K562 (cell line): ENCODE measurements around the gene DLX2. TPM values are rescaled to one million over a fixed set of nuclear protein-coding genes. Genes with fewer than 3 reads are reported as not detected.

ENCODE experiments used
- ATAC-seq: fragments of 200-7000 bp; cut with Tn5 transposase; 3 replicates; pipeline ENCODE4 v1.9.1; 2020; ENCODE audit warnings: moderate library complexity
- BruUV-seq: library from RNA; stranded (reverse); fragments of 400-500 nt; replicated peaks from 2 replicates; lab custom pipeline; 2021; lab: Mats Ljungman, UMichigan
- CTCF ChIA-PET: fragments of 300-600 bp; formaldehyde crosslinking; extraction: SDS; loops from one replicate; lab custom pipeline; 2021; ENCODE audit warnings: low intra/inter-chr PET ratio; lab: Yijun Ruan, JAX
- POLR2A ChIA-PET: fragments of 300-600, 350-650 bp; sonication (Branson Sonifier 250); formaldehyde crosslinking; extraction: SDS; loops from one replicate; lab custom pipeline; 2021; ENCODE audit warnings: antibody characterized with exemption, inconsistent platforms; lab: Yijun Ruan, JAX
- DNase-seq, 4 experiments: peaks; one replicate each; pipeline versions ENCODE4 v3.0.0 to v3.0.0-alpha.2; 2011 to 2018; ENCODE audit warnings: low spot score in 3 of 4, mixed read lengths in 3 of 4; ENCODE audit errors: extremely low read depth in 1 of 4
- FAIRE-seq: peaks from 2 replicates; lab custom pipeline; 2011; peaks lifted over from hg19 to GRCh38; lab: Jason Lieb, UNC
- H2AFZ ChIP-seq: 2 replicates; pipeline ENCODE4 v1.6.0; 2011; ENCODE audit warnings: low read depth, low read length, control low read depth, inconsistent platforms
- H3K27ac ChIP-seq: fragments of 200-600 bp; 3 replicates; pipeline ENCODE4 v1.8.0; 2011; ENCODE audit warnings: low read depth, mild to moderate bottlenecking, control low read depth, inconsistent platforms, low read length, moderate library complexity, mixed read lengths; ENCODE audit errors: extremely low read depth
- H3K27me3 ChIP-seq, 2 experiments: fragments of 300-600 bp in 1 of 2; 2 replicates in 1 of 2; 3 replicates in 1 of 2; pipeline versions ENCODE4 v1.6.0 to v1.8.0; 2011; ENCODE audit warnings: inconsistent platforms in 2 of 2, low read length in 2 of 2, mild to moderate bottlenecking in 1 of 2, mixed read lengths in 1 of 2, moderate library complexity in 1 of 2; ENCODE audit not compliant: control insufficient read depth in 2 of 2, insufficient read depth in 2 of 2
- H3K36me3 ChIP-seq: fragments of 300-600 bp; 3 replicates; pipeline ENCODE4 v1.8.0; 2011; ENCODE audit warnings: mild to moderate bottlenecking, low read length, inconsistent platforms; ENCODE audit not compliant: control insufficient read depth, insufficient read depth
- H3K4me1 ChIP-seq, 2 experiments: fragments of 200-600 bp in 1 of 2; replicated peaks in 1 of 2; 2 replicates in 1 of 2; 3 replicates in 1 of 2; pipeline versions ENCODE4 v1.5.1 to v1.8.0; 2011; ENCODE audit warnings: inconsistent platforms in 2 of 2, low read length in 2 of 2, mild to moderate bottlenecking in 1 of 2, mixed read lengths in 1 of 2, moderate library complexity in 1 of 2; ENCODE audit not compliant: control insufficient read depth in 2 of 2, insufficient read depth in 2 of 2
- H3K4me2 ChIP-seq: 2 replicates; pipeline ENCODE4 v1.6.1; 2011; ENCODE audit warnings: low read length, control low read depth, inconsistent platforms, mixed read lengths; ENCODE audit not compliant: insufficient read depth
- H3K4me3 ChIP-seq: fragments of 200-600 bp; sonication (generic), shearing (Covaris generic); 2 replicates; pipeline ENCODE4 v1.5.1; 2016; ENCODE audit warnings: control low read depth, inconsistent platforms
- H3K79me2 ChIP-seq: fragments of 200-600 bp; 3 replicates; pipeline ENCODE4 v1.8.0; 2011; ENCODE audit warnings: low read length, inconsistent platforms; ENCODE audit not compliant: control insufficient read depth, insufficient read depth
- H3K9ac ChIP-seq, 2 experiments: 2 replicates each; pipeline versions ENCODE4 v1.6.0 to v1.6.1; 2011; ENCODE audit warnings: low read depth in 2 of 2, low read length in 2 of 2, control low read depth in 1 of 2, inconsistent platforms in 1 of 2, mild to moderate bottlenecking in 1 of 2, mixed read lengths in 1 of 2; ENCODE audit not compliant: insufficient read depth in 1 of 2
- H3K9me1 ChIP-seq: one replicate; pipeline ENCODE4 v1.6.0; 2011; ENCODE audit warnings: inconsistent platforms, mild to moderate bottlenecking, low read length, moderate library complexity; ENCODE audit not compliant: control insufficient read depth, insufficient read depth
- H3K9me3 ChIP-seq: replicated peaks from 2 replicates; pipeline ENCODE4 v1.5.1; 2011; ENCODE audit warnings: low read depth, low read length, inconsistent platforms; ENCODE audit not compliant: control insufficient read depth, insufficient read depth
- H4K20me1 ChIP-seq: replicated peaks from 2 replicates; pipeline ENCODE4 v1.6.1; 2011; ENCODE audit warnings: low read length, inconsistent platforms, mixed read lengths; ENCODE audit not compliant: control insufficient read depth, insufficient read depth
- C11orf30 ChIP-seq: fragments of 450-650 bp; IDR thresholded peaks from 2 replicates; pipeline ENCODE4 v1.6.1; 2016; ENCODE audit warnings: low read depth, mild to moderate bottlenecking
- CBFA2T2 ChIP-seq: fragments of 450-650 bp; conservative IDR thresholded peaks from 2 replicates; pipeline ENCODE4 v1.6.1; 2017; ENCODE audit warnings: mild to moderate bottlenecking
- CEBPB ChIP-seq: fragments of 450-650 bp; IDR thresholded peaks from 2 replicates; pipeline ENCODE4 v1.6.1; 2016; ENCODE audit warnings: missing genetic modification characterization, missing compliant biosample characterization
- HNRNPH1 ChIP-seq: fragments of 200-400 bp; formaldehyde crosslinking; optimal IDR thresholded peaks from 2 replicates; pipeline ENCODE3; 2017; ENCODE audit warnings: low read depth, mild to moderate bottlenecking, low read length, moderate library complexity
- KAT2B ChIP-seq: IDR thresholded peaks from one replicate; pipeline ENCODE4 v1.6.1; 2012; ENCODE audit warnings: low read depth, mild to moderate bottlenecking, control low read depth, inconsistent platforms, low read length, moderate library complexity
- MAFF ChIP-seq: IDR thresholded peaks from 2 replicates; pipeline ENCODE4 v1.6.1; 2012; ENCODE audit warnings: low read length, improper control_type of control experiment
- MAFG ChIP-seq: fragments of 450-650 bp; conservative IDR thresholded peaks from 2 replicates; pipeline ENCODE4 v1.6.1; 2016; ENCODE audit warnings: missing genetic modification characterization, missing compliant biosample characterization
- MCM5 ChIP-seq: fragments of 450-650 bp; IDR thresholded peaks from 2 replicates; pipeline ENCODE4 v1.6.1; 2016; ENCODE audit warnings: low read depth
- NCOA4 ChIP-seq: fragments of 450-650 bp; IDR thresholded peaks from 2 replicates; pipeline ENCODE4 v1.6.1; 2018; ENCODE audit warnings: mild to moderate bottlenecking; ENCODE audit not compliant: partially characterized antibody
- OTX1 ChIP-seq: fragments of 450-650 bp; formaldehyde crosslinking; IDR thresholded peaks from 2 replicates; pipeline ENCODE4 v1.4.0; 2022; ENCODE audit warnings: mild to moderate bottlenecking
- POLR2G ChIP-seq: fragments of 200-400 bp; formaldehyde crosslinking; IDR thresholded peaks from 2 replicates; pipeline ENCODE4 v1.6.1; 2017; ENCODE audit warnings: low read depth, mild to moderate bottlenecking, antibody characterized with exemption, low read length, moderate library complexity
- SAFB ChIP-seq: fragments of 200-400 bp; formaldehyde crosslinking; IDR thresholded peaks from 2 replicates; pipeline ENCODE4 v1.6.1; 2017; ENCODE audit warnings: low read depth, low read length, borderline replicate concordance
- SIRT6 ChIP-seq: IDR thresholded peaks from one replicate; pipeline ENCODE4 v1.6.1; 2012; ENCODE audit warnings: low read depth, mild to moderate bottlenecking, control low read depth, inconsistent platforms, low read length, moderate library complexity
- SMARCA4 ChIP-seq: fragments of 450-650 bp; IDR thresholded peaks from 2 replicates; pipeline ENCODE4 v1.6.1; 2016
- SP1 ChIP-seq: sonication (generic); formaldehyde crosslinking; IDR thresholded peaks from 2 replicates; pipeline ENCODE4 v1.8.1; 2022; ENCODE audit warnings: mild to moderate bottlenecking, missing genetic modification reagents
- TCF7 ChIP-seq: sonication (generic); IDR thresholded peaks from 2 replicates; pipeline ENCODE4 v1.6.1; 2016; ENCODE audit warnings: antibody characterized with exemption, borderline replicate concordance
- ZBTB33 ChIP-seq: sonication (generic); formaldehyde crosslinking; IDR thresholded peaks from 2 replicates; pipeline ENCODE4 v1.8.1; 2023; ENCODE audit warnings: mild to moderate bottlenecking, missing genetic modification reagents
- ZNF140 ChIP-seq: fragments of 250-450 bp; sonication (Bioruptor Pico); IDR thresholded peaks from 2 replicates; pipeline ENCODE4 v1.8.0; 2021; ENCODE audit warnings: moderate library complexity, mild to moderate bottlenecking, inconsistent platforms
- ZNF316 ChIP-seq: fragments of 450-650 bp; IDR thresholded peaks from 2 replicates; pipeline ENCODE4 v1.6.1; 2016
- ZNF384 ChIP-seq: IDR thresholded peaks from 2 replicates; pipeline ENCODE4 v1.6.1; 2012; ENCODE audit warnings: low read depth, low read length, improper control_type of control experiment
- ZNF707 ChIP-seq: fragments of 250-450 bp; sonication (Bioruptor Pico); conservative IDR thresholded peaks from 2 replicates; pipeline ENCODE4 v1.8.0; 2022; ENCODE audit warnings: inconsistent platforms, mild to moderate bottlenecking, moderate library complexity
- ZNF79 ChIP-seq: fragments of 250-450 bp; sonication (Bioruptor Pico); IDR thresholded peaks from 2 replicates; pipeline ENCODE4 v1.4.0; 2020; ENCODE audit warnings: low read depth, mild to moderate bottlenecking, moderate library complexity
- in situ Hi-C: fragments of 300-500 bp; cut with MboI; formaldehyde crosslinking; loops from 4 replicates; pipeline ENCODE4 v1.15.0; 2018; ENCODE audit warnings: inconsistent platforms, mixed read lengths
- intact Hi-C: fragments of 100-400 bp; cut with micrococcal nuclease; formaldehyde crosslinking; loops from 2 replicates; pipeline ENCODE4 v1.14.2; 2022
- polyA plus RNA-seq, 8 experiments: library from polyadenylated mRNA; depleted of rRNA in 4 of 8; stranded (reverse) in 5 of 8; unstranded in 3 of 8; fragments of >200 nt; fragmentation: Nextera tagmentation in 2 of 8; fragmentation: Illumina TruSeq in 1 of 8; extraction: Ambion mirVana in 2 of 8; extraction: Trizol in 1 of 8; gene quantifications; 2 replicates each; pipeline versions ENCODE4 v1.2.1 to v1.2.3, GENCODE V29; 2011 to 2014; ENCODE audit warnings: inconsistent platforms in 1 of 8, missing spikeins in 1 of 8
- total RNA-seq, 7 experiments: library from RNA; depleted of rRNA in 6 of 7; stranded (reverse); fragments of >200 nt in 6 of 7; fragmentation: Illumina TruSeq in 2 of 7; extraction: Trizol in 2 of 7; gene quantifications; 2 replicates each; pipeline versions ENCODE4 v1.2.1 to v1.2.3, GENCODE V29; 2011 to 2021; ENCODE audit warnings: low replicate concordance in 1 of 7
- TF ChIP-seq, protein P1 (sequence below): fragments of 450-650 bp; conservative IDR thresholded peaks from 2 replicates; pipeline ENCODE4 v1.6.1; 2016; ENCODE audit warnings: missing genetic modification characterization, low read depth, mild to moderate bottlenecking, missing compliant biosample characterization, moderate library complexity
- TF ChIP-seq, protein P2 (sequence below): sonication (generic); formaldehyde crosslinking; IDR thresholded peaks from 2 replicates; pipeline ENCODE4 v1.5.0; 2020; ENCODE audit warnings: missing genetic modification reagents

The DLX2 gene
- total and polyA plus RNA-seq, 9 of the 15 experiments (the other 6 are each of a cell fraction or from before 2014, with no cell fraction given) = 0.14 to 4.3 (median 0.86) TPM

DNA sequence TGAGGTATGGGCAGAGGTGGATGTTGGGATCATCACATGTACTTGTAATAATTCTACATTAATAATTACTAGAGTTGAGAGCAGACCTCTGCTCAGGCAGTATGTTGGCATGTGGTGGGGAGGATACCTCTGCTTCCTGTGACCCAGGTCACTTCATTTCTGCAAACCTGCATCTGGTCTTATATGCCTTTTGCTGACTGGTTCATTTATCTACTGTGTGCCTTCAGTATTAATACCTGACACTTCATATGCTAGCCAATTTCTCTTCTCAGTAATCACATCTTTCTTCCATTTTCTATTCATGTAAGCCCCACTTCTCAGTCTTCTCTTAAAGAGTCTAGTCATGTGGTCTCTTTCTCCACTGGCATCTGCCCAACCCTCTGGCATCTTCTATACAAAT, 41.1 kb upstream of the DLX2 start:
- Histone ChIP-seq H3K4me3 (no peak overlapping the region), H3K79me2 (no peaks in the 10 kb centered on the region), H3K27ac (no peak overlapping the region), H3K9me3 (no peaks in the 10 kb centered on the region), H3K36me3 (no peaks in the 10 kb centered on the region), H3K4me1 (no peaks in the 10 kb centered on the region), H3K9ac (no peak overlapping the region), H3K4me2 (no peak overlapping the region), H3K27me3 (peaks cover 13 to 26% of the 10 kb centered on the region in 2 experiments), H4K20me1 (no peaks in the 10 kb centered on the region), H2AFZ (no peak overlapping the region), H3K9me1 (no peaks in the 10 kb centered on the region)
- intact Hi-C loops (no loop called here), in situ Hi-C loops (no loop called here)
- ChIA-PET POLR2A (interaction anchor here (0.6 kb wide), 1 partner anchor 548 kb away, joined by 4 read pairs; no protein-coding TSS in a partner anchor), CTCF (no interaction called here)
- ATAC-seq (no peak), DNase-seq (no peak), FAIRE-seq (no peak)
- BruUV-seq = no TSS peak
- TF ChIP-seq OTX1 (no peak), ZBTB33 (CRISPR knock-in tag) (no peak), SMARCA4 (no peak), MCM5 (no peak), C11orf30 (peak; percentile 39; the same call in 1 of the 2 replicates), CBFA2T2 (no peak), TCF7 (no peak), ZNF707 (CRISPR knock-in tag) (no peak), ZNF79 (CRISPR knock-in tag) (no peak), NCOA4 (no peak), HNRNPH1 (no peak), SIRT6 (no peak), ZNF140 (CRISPR knock-in tag) (no peak), MAFF (peak; percentile 40; the same call in 1 of the 2 replicates), KAT2B (no peak), CEBPB (tag) (no peak), ZNF316 (peak; percentile 70), POLR2G (no peak), SP1 (CRISPR knock-in tag) (no peak), ZNF384 (no peak), SAFB (no peak), MAFG (tag) (0 out of 2 replicates have a peak, but pooled peaks have one; percentile 25)
- TF ChIP-seq, protein P1, sequence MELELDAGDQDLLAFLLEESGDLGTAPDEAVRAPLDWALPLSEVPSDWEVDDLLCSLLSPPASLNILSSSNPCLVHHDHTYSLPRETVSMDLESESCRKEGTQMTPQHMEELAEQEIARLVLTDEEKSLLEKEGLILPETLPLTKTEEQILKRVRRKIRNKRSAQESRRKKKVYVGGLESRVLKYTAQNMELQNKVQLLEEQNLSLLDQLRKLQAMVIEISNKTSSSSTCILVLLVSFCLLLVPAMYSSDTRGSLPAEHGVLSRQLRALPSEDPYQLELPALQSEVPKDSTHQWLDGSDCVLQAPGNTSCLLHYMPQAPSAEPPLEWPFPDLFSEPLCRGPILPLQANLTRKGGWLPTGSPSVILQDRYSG = no peak
- TF ChIP-seq, protein P2, sequence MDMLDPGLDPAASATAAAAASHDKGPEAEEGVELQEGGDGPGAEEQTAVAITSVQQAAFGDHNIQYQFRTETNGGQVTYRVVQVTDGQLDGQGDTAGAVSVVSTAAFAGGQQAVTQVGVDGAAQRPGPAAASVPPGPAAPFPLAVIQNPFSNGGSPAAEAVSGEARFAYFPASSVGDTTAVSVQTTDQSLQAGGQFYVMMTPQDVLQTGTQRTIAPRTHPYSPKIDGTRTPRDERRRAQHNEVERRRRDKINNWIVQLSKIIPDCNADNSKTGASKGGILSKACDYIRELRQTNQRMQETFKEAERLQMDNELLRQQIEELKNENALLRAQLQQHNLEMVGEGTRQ (CRISPR knock-in tag) = no peak
